ENCODE results near the gene ADGRL2. TPM values are rescaled to one million over a fixed set of nuclear protein-coding genes. Genes with fewer than 3 reads are reported as not detected.
"Not testable (repeated sequence)": the region's sequence is repeated elsewhere in the genome, so short reads cannot be mapped to it uniquely, and the experiment has no call there.

ADGRL2 gene
- total RNA-seq, 1 donor from 2014 or later = 21.6 TPM

DNA sequence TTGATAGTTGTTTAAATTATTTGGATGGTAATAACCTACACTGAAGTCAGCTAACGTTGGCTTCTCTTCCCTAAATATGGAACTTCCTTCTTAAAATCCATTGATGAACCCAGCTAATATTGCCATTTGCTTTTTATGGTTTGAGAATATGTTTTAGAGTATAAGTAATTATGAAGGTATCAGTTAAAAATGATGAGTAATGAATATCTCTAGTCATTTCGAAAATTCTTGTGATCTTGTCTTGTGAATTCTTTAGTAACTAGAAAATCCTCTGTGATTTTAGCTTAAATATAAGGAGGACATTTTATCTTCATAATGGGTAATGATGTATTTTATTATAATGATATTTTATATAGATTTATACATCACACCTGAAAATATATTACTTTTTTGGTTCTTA is 50.5 kb downstream of the ADGRL2 start:
- DNase-seq (ENCODE audit: low read depth) = no peak
- no peak for TF ChIP-seq CTCF (conservative IDR thresholded peaks at IDR 0.05; ENCODE audit: low read depth, low read length)
- no peak overlapping the region for H3K4me3 ChIP-seq (ENCODE audit: low read depth, low read length)

DNA sequence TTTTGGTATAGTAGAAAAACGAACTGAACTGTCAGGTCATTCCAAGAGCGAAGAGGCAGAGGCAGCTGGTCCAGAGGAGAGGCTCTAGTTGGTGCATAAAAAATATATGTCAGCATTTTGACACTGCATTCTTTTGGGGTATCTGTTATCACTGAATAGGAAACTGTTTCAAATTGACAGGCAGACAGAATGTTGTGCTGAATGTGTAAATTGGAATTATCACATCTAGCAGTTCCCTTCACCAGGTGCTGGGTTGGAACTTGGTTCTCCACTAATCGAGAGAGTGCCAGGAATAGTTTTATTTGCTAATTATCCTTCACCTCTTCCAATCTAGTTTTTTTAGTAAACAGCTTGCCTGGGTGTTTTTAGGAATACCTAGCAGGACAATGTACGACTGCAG is 52.2 kb downstream of the ADGRL2 start:
- no peak for DNase-seq (ENCODE audit: low read depth)
- no peak overlapping the region for H3K4me3 ChIP-seq (ENCODE audit: low read depth, low read length)
- no peak for TF ChIP-seq CTCF (conservative IDR thresholded peaks at IDR 0.05; ENCODE audit: low read depth, low read length)

GRCh38 chr1:81867235-81867634 is 66.5 kb downstream of the ADGRL2 start:
- DNase-seq (ENCODE audit: low read depth) = no peak
- H3K4me3 ChIP-seq (ENCODE audit: low read depth, low read length) = no peak overlapping the region
- no peak for TF ChIP-seq CTCF (conservative IDR thresholded peaks at IDR 0.05; ENCODE audit: low read depth, low read length)

- no peak for TF ChIP-seq CTCF (conservative IDR thresholded peaks at IDR 0.05; ENCODE audit: low read depth, low read length)
- no peak for DNase-seq (ENCODE audit: low read depth)
- H3K4me3 ChIP-seq (ENCODE audit: low read depth, low read length) = no peak overlapping the region
Measured at GRCh38 chr1:81869307-81869706, 68.6 kb downstream of the ADGRL2 start.

DNA sequence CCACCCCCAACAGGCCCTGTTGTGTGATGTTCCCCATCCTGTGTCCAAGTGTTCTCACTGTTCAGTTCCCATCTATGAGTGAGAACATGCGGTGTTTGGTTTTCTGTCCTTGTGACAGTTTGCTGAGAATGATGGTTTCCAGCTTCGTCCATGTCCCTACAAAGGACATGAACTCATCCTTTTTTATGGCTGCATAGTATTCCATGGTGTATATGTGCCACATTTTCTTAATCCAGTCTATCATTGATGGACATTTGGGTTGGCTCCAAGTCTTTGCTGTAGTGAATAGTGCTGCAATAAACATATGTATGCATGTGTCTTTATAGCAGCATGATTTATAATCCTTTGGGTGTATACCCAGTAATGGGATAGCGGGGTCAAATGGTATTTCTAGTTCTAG is 70.4 kb downstream of the ADGRL2 start:
- not testable (repeated sequence) for H3K4me3 ChIP-seq (ENCODE audit: low read depth, low read length)

GRCh38 chr1:81873946-81874345 is 73.2 kb downstream of the ADGRL2 start:
- H3K4me3 ChIP-seq (ENCODE audit: low read depth, low read length) = no peak overlapping the region
- no peak for TF ChIP-seq CTCF (conservative IDR thresholded peaks at IDR 0.05; ENCODE audit: low read depth, low read length)
- DNase-seq (ENCODE audit: low read depth) = no peak

More for the DNA sequence above, 70.4 kb downstream of the ADGRL2 start:
- not testable (repeated sequence) for DNase-seq (ENCODE audit: low read depth)

DNA sequence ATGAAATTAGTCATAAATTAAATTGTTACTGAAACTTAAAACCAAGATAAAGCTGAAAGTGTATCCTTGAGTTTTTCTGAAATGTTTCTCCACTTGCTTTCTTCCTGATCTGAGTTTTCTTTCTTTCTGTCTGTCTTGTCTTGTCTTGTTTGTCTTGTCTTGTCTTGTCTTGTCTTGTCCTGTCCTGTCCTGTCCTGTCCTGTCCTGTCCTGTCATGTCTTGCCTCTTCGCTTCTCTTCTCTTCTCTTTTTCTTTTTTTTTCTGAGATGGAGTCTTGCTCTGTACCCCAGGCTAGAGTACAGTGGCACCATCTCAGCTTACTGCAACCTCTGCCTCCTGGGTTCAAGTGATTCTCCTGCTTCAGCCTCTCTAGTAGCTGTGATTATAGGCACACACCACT is 73.7 kb downstream of the ADGRL2 start:
- DNase-seq (ENCODE audit: low read depth) = no peak
- no peak for TF ChIP-seq CTCF (conservative IDR thresholded peaks at IDR 0.05; ENCODE audit: low read depth, low read length)
- no peak overlapping the region for H3K4me3 ChIP-seq (ENCODE audit: low read depth, low read length)

DNA sequence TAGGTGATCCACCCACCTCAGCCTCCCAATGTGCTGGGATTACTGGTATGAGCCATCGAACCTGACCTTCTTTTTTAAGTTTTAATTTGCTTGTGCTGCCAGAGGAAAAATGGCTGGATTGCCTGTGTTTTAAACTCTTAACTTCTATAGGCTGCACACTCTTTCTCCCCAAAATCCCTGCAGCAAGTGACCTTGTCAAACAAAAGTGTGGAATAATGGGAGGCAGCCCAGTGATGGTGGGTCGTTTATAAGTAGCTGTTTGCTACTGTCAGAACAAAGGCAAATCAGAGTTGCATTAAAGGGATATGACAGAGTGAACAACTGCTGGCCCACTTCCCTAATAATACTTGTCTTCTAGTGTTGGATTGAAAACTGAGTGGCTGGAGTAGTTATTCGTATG is 74.2 kb downstream of the ADGRL2 start:
- no peak overlapping the region for H3K4me3 ChIP-seq (ENCODE audit: low read depth, low read length)
- no peak for TF ChIP-seq CTCF (conservative IDR thresholded peaks at IDR 0.05; ENCODE audit: low read depth, low read length)
- DNase-seq (ENCODE audit: low read depth) = no peak

Measured in epithelial cell of proximal tubule (primary cell).